K562 (cell line): Measurements from ENCODE around the gene GPRIN1. TPM values are rescaled to one million over a fixed set of nuclear protein-coding genes. Genes with fewer than 3 reads are reported as not detected.

ENCODE experiments used
- C11orf30 ChIP-seq: fragments of 450-650 bp; IDR thresholded peaks from 2 replicates; pipeline ENCODE4 v1.6.1; 2016; ENCODE audit warnings: low read depth, mild to moderate bottlenecking
- GTF2A2 ChIP-seq: IDR thresholded peaks from 2 replicates; pipeline ENCODE4 v1.6.1; 2016; ENCODE audit warnings: mild to moderate bottlenecking, missing genetic modification characterization, missing compliant biosample characterization
- HIVEP1 ChIP-seq: fragments of 250-450 bp; sonication (Bioruptor Pico); IDR thresholded peaks from 2 replicates; pipeline ENCODE4 v1.4.0; 2020; ENCODE audit warnings: mild to moderate bottlenecking
- HMG20A ChIP-seq: fragments of 450-650 bp; formaldehyde crosslinking; conservative IDR thresholded peaks from 2 replicates; pipeline ENCODE4 v1.4.0; 2020; ENCODE audit warnings: mild to moderate bottlenecking, mixed read lengths
- ID3 ChIP-seq, 2 experiments: fragments of 250-450 bp in 1 of 2; fragments of 450-650 bp in 1 of 2; sonication (Bioruptor Pico) in 1 of 2; IDR thresholded peaks; 2 replicates each; pipeline versions ENCODE4 v1.6.1 to v1.8.0; 2016 to 2021; ENCODE audit warnings: mild to moderate bottlenecking in 2 of 2, moderate library complexity in 2 of 2, missing compliant biosample characterization in 1 of 2, missing genetic modification characterization in 1 of 2
- IRF2 ChIP-seq: sonication (generic); formaldehyde crosslinking; IDR thresholded peaks from 2 replicates; pipeline ENCODE4 v1.8.1; 2022; ENCODE audit warnings: mild to moderate bottlenecking, missing genetic modification reagents
- JUNB ChIP-seq: fragments of 450-650 bp; formaldehyde crosslinking; conservative IDR thresholded peaks from 2 replicates; pipeline ENCODE4 v1.4.0; 2020; ENCODE audit warnings: mild to moderate bottlenecking
- MCM5 ChIP-seq: fragments of 450-650 bp; IDR thresholded peaks from 2 replicates; pipeline ENCODE4 v1.6.1; 2016; ENCODE audit warnings: low read depth
- NFYB ChIP-seq: IDR thresholded peaks from 2 replicates; pipeline ENCODE4 v1.6.1; 2011; ENCODE audit warnings: mild to moderate bottlenecking, moderate library complexity; ENCODE audit not compliant: insufficient read length; ENCODE audit errors: extremely low read depth
- RAD21 ChIP-seq, 2 experiments: fragments of 250-450 bp in 1 of 2; fragments of 450-650 bp in 1 of 2; sonication (Bioruptor Pico) in 1 of 2; formaldehyde crosslinking in 1 of 2; IDR thresholded peaks in 1 of 2; conservative IDR thresholded peaks in 1 of 2; 2 replicates each; pipeline versions ENCODE4 v1.4.0 to v1.8.0; 2020 to 2022; ENCODE audit warnings: mild to moderate bottlenecking in 2 of 2, moderate library complexity in 1 of 2
- SRF ChIP-seq, 2 experiments: fragments of 250-450, 450-650 bp in 1 of 2; sonication (Bioruptor Pico) in 1 of 2; sonication (generic) in 1 of 2; formaldehyde crosslinking; IDR thresholded peaks; 2 replicates each; pipeline versions ENCODE4 v1.5.0 to v1.5.1; 2020 to 2022; ENCODE audit warnings: mild to moderate bottlenecking in 1 of 2, missing genetic modification reagents in 1 of 2
- STAT5B ChIP-seq: fragments of 250-450 bp; sonication (Bioruptor Pico); IDR thresholded peaks from 2 replicates; pipeline ENCODE4 v1.8.0; 2021; ENCODE audit warnings: mild to moderate bottlenecking, inconsistent platforms
- ZNF589 ChIP-seq: fragments of 200-800 bp; sonication (Bioruptor generic); IDR thresholded peaks from 2 replicates; pipeline ENCODE4 v1.6.1; 2016; ENCODE audit warnings: low read depth, missing genetic modification characterization, missing compliant biosample characterization
- polyA plus RNA-seq, 8 experiments: library from polyadenylated mRNA; depleted of rRNA in 4 of 8; stranded (reverse) in 5 of 8; unstranded in 3 of 8; fragments of >200 nt; fragmentation: Nextera tagmentation in 2 of 8; fragmentation: Illumina TruSeq in 1 of 8; extraction: Ambion mirVana in 2 of 8; extraction: Trizol in 1 of 8; gene quantifications; 2 replicates each; pipeline versions ENCODE4 v1.2.1 to v1.2.3, GENCODE V29; 2011 to 2014; ENCODE audit warnings: inconsistent platforms in 1 of 8, missing spikeins in 1 of 8
- total RNA-seq, 7 experiments: library from RNA; depleted of rRNA in 6 of 7; stranded (reverse); fragments of >200 nt in 6 of 7; fragmentation: Illumina TruSeq in 2 of 7; extraction: Trizol in 2 of 7; gene quantifications; 2 replicates each; pipeline versions ENCODE4 v1.2.1 to v1.2.3, GENCODE V29; 2011 to 2021; ENCODE audit warnings: low replicate concordance in 1 of 7
- TF ChIP-seq, protein P1 (sequence below), 2 experiments: fragments of 450-650 bp in 1 of 2; IDR thresholded peaks; 2 replicates each; pipeline ENCODE4 v1.6.1; 2011 to 2017; ENCODE audit warnings: low read depth in 2 of 2, antibody characterized with exemption in 1 of 2, borderline replicate concordance in 1 of 2, low read length in 1 of 2, mild to moderate bottlenecking in 1 of 2, mixed read lengths in 1 of 2; ENCODE audit not compliant: control insufficient read depth in 1 of 2
- TF ChIP-seq, protein P2 (sequence below): fragments of 200-800 bp; sonication (Bioruptor generic); IDR thresholded peaks from 2 replicates; pipeline ENCODE4 v1.6.1; 2017; ENCODE audit warnings: missing genetic modification characterization, missing compliant biosample characterization
- TF ChIP-seq, protein P3 (sequence below), 2 experiments: IDR thresholded peaks; 2 replicates each; pipeline ENCODE4 v1.6.1; 2012; ENCODE audit warnings: improper control_type of control experiment in 2 of 2, low read depth in 2 of 2, low read length in 2 of 2, borderline replicate concordance in 1 of 2
- TF ChIP-seq, protein P4 (sequence below): fragments of 450-650 bp; IDR thresholded peaks from 2 replicates; pipeline ENCODE4 v1.6.1; 2016

The GPRIN1 gene
- total and polyA plus RNA-seq, 9 of the 15 experiments (the other 6 are each of a cell fraction or from before 2014, with no cell fraction given): 0.15 to 11.6 (median 4.4) TPM

GRCh38 chr5:176611435-176611834 lies 1.5 kb upstream of the GPRIN1 start (continued):
- no peak for TF ChIP-seq HIVEP1 (CRISPR knock-in tag)
- no peak for TF ChIP-seq STAT5B
- no peak for TF ChIP-seq IRF2 (CRISPR knock-in tag)
- TF ChIP-seq ZNF589 (CRISPR knock-in tag): 0 out of 2 replicates have a peak, but pooled peaks have one; percentile 49
- TF ChIP-seq, protein P1, sequence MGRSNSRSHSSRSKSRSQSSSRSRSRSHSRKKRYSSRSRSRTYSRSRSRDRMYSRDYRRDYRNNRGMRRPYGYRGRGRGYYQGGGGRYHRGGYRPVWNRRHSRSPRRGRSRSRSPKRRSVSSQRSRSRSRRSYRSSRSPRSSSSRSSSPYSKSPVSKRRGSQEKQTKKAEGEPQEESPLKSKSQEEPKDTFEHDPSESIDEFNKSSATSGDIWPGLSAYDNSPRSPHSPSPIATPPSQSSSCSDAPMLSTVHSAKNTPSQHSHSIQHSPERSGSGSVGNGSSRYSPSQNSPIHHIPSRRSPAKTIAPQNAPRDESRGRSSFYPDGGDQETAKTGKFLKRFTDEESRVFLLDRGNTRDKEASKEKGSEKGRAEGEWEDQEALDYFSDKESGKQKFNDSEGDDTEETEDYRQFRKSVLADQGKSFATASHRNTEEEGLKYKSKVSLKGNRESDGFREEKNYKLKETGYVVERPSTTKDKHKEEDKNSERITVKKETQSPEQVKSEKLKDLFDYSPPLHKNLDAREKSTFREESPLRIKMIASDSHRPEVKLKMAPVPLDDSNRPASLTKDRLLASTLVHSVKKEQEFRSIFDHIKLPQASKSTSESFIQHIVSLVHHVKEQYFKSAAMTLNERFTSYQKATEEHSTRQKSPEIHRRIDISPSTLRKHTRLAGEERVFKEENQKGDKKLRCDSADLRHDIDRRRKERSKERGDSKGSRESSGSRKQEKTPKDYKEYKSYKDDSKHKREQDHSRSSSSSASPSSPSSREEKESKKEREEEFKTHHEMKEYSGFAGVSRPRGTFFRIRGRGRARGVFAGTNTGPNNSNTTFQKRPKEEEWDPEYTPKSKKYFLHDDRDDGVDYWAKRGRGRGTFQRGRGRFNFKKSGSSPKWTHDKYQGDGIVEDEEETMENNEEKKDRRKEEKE (IDR thresholded peaks at IDR 0.05; ENCODE audit: borderline replicate concordance in 1 of 2, control insufficient read depth in 1 of 2, low read depth in 2 of 2, low read length in 1 of 2): no peak
- TF ChIP-seq NFYB: no peak
- no peak for TF ChIP-seq JUNB
- TF ChIP-seq, protein P2, sequence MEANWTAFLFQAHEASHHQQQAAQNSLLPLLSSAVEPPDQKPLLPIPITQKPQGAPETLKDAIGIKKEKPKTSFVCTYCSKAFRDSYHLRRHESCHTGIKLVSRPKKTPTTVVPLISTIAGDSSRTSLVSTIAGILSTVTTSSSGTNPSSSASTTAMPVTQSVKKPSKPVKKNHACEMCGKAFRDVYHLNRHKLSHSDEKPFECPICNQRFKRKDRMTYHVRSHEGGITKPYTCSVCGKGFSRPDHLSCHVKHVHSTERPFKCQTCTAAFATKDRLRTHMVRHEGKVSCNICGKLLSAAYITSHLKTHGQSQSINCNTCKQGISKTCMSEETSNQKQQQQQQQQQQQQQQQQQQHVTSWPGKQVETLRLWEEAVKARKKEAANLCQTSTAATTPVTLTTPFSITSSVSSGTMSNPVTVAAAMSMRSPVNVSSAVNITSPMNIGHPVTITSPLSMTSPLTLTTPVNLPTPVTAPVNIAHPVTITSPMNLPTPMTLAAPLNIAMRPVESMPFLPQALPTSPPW (CRISPR knock-in tag): no peak
- peak in 1 of 2 experiments; percentile 65; a peak in 1 of 4 replicates for TF ChIP-seq SRF (CRISPR knock-in tag; IDR thresholded peaks at IDR 0.05)
- no peak for TF ChIP-seq RAD21 (CRISPR knock-in tag; conservative IDR thresholded peaks at IDR 0.05 in 1 of 2, IDR thresholded peaks at IDR 0.05 in 1 of 2)
- TF ChIP-seq GTF2A2 (tag): no peak
- TF ChIP-seq, protein P3, sequence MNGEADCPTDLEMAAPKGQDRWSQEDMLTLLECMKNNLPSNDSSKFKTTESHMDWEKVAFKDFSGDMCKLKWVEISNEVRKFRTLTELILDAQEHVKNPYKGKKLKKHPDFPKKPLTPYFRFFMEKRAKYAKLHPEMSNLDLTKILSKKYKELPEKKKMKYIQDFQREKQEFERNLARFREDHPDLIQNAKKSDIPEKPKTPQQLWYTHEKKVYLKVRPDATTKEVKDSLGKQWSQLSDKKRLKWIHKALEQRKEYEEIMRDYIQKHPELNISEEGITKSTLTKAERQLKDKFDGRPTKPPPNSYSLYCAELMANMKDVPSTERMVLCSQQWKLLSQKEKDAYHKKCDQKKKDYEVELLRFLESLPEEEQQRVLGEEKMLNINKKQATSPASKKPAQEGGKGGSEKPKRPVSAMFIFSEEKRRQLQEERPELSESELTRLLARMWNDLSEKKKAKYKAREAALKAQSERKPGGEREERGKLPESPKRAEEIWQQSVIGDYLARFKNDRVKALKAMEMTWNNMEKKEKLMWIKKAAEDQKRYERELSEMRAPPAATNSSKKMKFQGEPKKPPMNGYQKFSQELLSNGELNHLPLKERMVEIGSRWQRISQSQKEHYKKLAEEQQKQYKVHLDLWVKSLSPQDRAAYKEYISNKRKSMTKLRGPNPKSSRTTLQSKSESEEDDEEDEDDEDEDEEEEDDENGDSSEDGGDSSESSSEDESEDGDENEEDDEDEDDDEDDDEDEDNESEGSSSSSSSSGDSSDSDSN (IDR thresholded peaks at IDR 0.05; ENCODE audit: borderline replicate concordance in 1 of 2, low read depth in 2 of 2, low read length in 2 of 2): 0 out of 4 replicates have a peak, but pooled peaks of 1 of the 2 experiments have one; percentile 26
- no peak for TF ChIP-seq HMG20A (CRISPR knock-in tag)
- TF ChIP-seq, protein P4, sequence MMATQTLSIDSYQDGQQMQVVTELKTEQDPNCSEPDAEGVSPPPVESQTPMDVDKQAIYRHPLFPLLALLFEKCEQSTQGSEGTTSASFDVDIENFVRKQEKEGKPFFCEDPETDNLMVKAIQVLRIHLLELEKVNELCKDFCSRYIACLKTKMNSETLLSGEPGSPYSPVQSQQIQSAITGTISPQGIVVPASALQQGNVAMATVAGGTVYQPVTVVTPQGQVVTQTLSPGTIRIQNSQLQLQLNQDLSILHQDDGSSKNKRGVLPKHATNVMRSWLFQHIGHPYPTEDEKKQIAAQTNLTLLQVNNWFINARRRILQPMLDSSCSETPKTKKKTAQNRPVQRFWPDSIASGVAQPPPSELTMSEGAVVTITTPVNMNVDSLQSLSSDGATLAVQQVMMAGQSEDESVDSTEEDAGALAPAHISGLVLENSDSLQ: no peak
- TF ChIP-seq C11orf30: no peak
- no peak for TF ChIP-seq MCM5
- TF ChIP-seq ID3 (CRISPR knock-in tag; IDR thresholded peaks at IDR 0.05): no peak
- TF ChIP-seq ID3 (tag; IDR thresholded peaks at IDR 0.05): no peak
